ENCODE measurements around the gene GOLGA6C.
"Not testable (repeated sequence)": the region's sequence is repeated elsewhere in the genome, so short reads cannot be mapped to it uniquely, and the experiment has no call there.

Gene GOLGA6C

DNA sequence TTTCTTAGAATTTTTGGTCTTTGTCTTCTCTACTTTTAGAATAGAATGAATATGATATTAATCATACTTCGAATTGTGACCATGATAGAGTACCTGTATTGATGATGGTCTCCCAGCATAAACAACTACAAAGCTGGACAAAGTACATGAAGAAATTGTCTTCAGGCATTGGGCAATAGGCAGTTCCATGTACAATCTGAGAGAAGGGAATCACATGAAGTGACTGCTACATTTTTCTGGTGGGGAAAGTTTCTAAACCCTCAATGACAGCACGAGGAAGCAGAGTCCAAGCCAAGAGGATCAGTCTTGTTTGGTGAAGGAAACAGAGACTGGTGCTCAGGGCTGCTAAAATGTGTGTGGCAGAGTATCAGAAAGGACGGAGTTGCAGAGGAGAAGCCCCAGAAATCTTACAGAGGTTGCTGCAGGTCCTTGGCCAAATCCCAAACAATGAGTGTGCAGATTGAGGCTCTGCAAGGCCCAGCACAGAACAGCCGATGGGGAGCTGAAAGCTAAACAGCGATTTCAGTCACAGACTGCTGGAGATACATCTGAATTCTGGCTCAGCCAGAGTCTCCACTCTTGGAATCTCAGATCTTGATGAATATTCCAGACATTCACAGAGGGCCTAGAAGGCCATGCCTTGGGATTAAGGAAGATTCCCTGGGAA lies 61.2 kb downstream of the GOLGA6C start:
- DNase-seq (ENCODE audit: low read depth), result not testable (repeated sequence)
